ENCODE data around the gene JOSD1. TPM values are rescaled to one million over a fixed set of nuclear protein-coding genes. Genes with fewer than 3 reads are reported as not detected.

Gene JOSD1
- total RNA-seq, 1 donor from 2014 or later = 25.6 TPM

- ATAC-seq = no peak
Measured at GRCh38 chr22:38712486-38713207, 11.9 kb upstream of the JOSD1 start.

- ATAC-seq = peak; percentile 39
Measured at GRCh38 chr22:38710866-38711265, 10.1 kb upstream of the JOSD1 start.

GRCh38 chr22:38710351-38710750 lies 9.6 kb upstream of the JOSD1 start:
- no peak for ATAC-seq

GRCh38 chr22:38709306-38709705 lies 8.6 kb upstream of the JOSD1 start:
- ATAC-seq = no peak

GRCh38 chr22:38707984-38708383 lies 7.2 kb upstream of the JOSD1 start:
- no peak for ATAC-seq

- ATAC-seq = no peak
Measured at GRCh38 chr22:38707346-38707745, 6.6 kb upstream of the JOSD1 start.

- no peak for ATAC-seq
Measured at GRCh38 chr22:38706901-38707195, 6.1 kb upstream of the JOSD1 start.

GRCh38 chr22:38706101-38706900 lies 5.6 kb upstream of the JOSD1 start:
- ATAC-seq = peak; percentile 3

GRCh38 chr22:38705235-38706100 lies 4.7 kb upstream of the JOSD1 start, which contains the start of gene GTPBP1:
GTPBP1 (plus strand) TSS chr22:38705944; CDS start chr22:38705956, 12 bp downstream.
- ATAC-seq = peak; percentile 88

GRCh38 chr22:38704654-38705234 lies 4.0 kb upstream of the JOSD1 start:
- no peak for ATAC-seq

GRCh38 chr22:38700270-38700788 lies 414 bp downstream of the JOSD1 start:
- peak; percentile 46 for ATAC-seq

- no peak for ATAC-seq
Measured at GRCh38 chr22:38699784-38700183, 959 bp downstream of the JOSD1 start.

- ATAC-seq = no peak
Measured at GRCh38 chr22:38699143-38699542, 1.6 kb downstream of the JOSD1 start.

GRCh38 chr22:38698407-38699094 lies 2.2 kb downstream of the JOSD1 start:
- ATAC-seq = no peak

GRCh38 chr22:38697425-38698089 lies 3.2 kb downstream of the JOSD1 start:
- ATAC-seq = no peak

- ATAC-seq = peak; percentile 49
Measured at GRCh38 chr22:38696606-38697424, 3.9 kb downstream of the JOSD1 start.

GRCh38 chr22:38694940-38695339 lies 5.8 kb downstream of the JOSD1 start:
- ATAC-seq = peak; percentile 21

GRCh38 chr22:38694049-38694448 lies 6.7 kb downstream of the JOSD1 start:
- ATAC-seq = no peak

GRCh38 chr22:38689651-38690050 lies 11.1 kb downstream of the JOSD1 start:
- ATAC-seq = no peak

GRCh38 chr22:38685761-38686160 lies 15.0 kb downstream of the JOSD1 start:
- no peak for ATAC-seq

Data from esophagus mucosa (tissue), 1 donor.